GM08714 (cell line): Measurements from ENCODE around the gene LST1.

ENCODE experiments used
- H3K4me3 ChIP-seq: fragments of 200-500 bp; sonication (Bioruptor generic); 2 replicates; pipeline ENCODE4 v1.5.1; 2014; ENCODE audit warnings: mild to moderate bottlenecking, low read length, inconsistent platforms
- ZNF274 ChIP-seq: IDR thresholded peaks from 2 replicates; pipeline ENCODE4 v1.6.1; 2012; ENCODE audit warnings: mild to moderate bottlenecking, low read depth, low read length

LST1 gene

GRCh38 chr6:31573239-31574105, 12.6 kb upstream of the LST1 start:
- TF ChIP-seq ZNF274, result no peak
- H3K4me3 ChIP-seq, result peak overlapping the region; percentile 53; the same call in 1 of the 2 replicates

GRCh38 chr6:31574106-31575061, 11.7 kb upstream of the LST1 start:
- TF ChIP-seq ZNF274, result no peak
- peak overlapping the region; percentile 84; the same call in 1 of the 2 replicates for H3K4me3 ChIP-seq

DNA sequence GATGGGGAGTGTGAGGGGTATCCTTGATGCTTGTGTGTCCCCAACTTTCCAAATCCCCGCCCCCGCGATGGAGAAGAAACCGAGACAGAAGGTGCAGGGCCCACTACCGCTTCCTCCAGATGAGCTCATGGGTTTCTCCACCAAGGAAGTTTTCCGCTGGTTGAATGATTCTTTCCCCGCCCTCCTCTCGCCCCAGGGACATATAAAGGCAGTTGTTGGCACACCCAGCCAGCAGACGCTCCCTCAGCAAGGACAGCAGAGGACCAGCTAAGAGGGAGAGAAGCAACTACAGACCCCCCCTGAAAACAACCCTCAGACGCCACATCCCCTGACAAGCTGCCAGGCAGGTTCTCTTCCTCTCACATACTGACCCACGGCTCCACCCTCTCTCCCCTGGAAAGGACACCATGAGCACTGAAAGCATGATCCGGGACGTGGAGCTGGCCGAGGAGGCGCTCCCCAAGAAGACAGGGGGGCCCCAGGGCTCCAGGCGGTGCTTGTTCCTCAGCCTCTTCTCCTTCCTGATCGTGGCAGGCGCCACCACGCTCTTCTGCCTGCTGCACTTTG, 10.7 kb upstream of the LST1 start, which contains the start of gene TNF:
TSS of gene TNF (plus strand) at position 231 of the 567 bp plus-strand sequence. CDS start at position 408, 177 bp downstream.
- peak within 1 kb of the TSS; percentile 84 for H3K4me3 ChIP-seq
- TF ChIP-seq ZNF274, result no peak

- peak overlapping the region; percentile 84 for H3K4me3 ChIP-seq
- TF ChIP-seq ZNF274, result no peak
Measured at GRCh38 chr6:31575952-31576685, 10.0 kb upstream of the LST1 start.

GRCh38 chr6:31576897-31577578, 9.0 kb upstream of the LST1 start:
- peak overlapping the region; percentile 84 for H3K4me3 ChIP-seq
- no peak for TF ChIP-seq ZNF274

DNA sequence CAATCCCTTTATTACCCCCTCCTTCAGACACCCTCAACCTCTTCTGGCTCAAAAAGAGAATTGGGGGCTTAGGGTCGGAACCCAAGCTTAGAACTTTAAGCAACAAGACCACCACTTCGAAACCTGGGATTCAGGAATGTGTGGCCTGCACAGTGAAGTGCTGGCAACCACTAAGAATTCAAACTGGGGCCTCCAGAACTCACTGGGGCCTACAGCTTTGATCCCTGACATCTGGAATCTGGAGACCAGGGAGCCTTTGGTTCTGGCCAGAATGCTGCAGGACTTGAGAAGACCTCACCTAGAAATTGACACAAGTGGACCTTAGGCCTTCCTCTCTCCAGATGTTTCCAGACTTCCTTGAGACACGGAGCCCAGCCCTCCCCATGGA, 8.5 kb upstream of the LST1 start:
- H3K4me3 ChIP-seq, result peak overlapping the region; percentile 84; the same call in 1 of the 2 replicates
- no peak for TF ChIP-seq ZNF274

DNA sequence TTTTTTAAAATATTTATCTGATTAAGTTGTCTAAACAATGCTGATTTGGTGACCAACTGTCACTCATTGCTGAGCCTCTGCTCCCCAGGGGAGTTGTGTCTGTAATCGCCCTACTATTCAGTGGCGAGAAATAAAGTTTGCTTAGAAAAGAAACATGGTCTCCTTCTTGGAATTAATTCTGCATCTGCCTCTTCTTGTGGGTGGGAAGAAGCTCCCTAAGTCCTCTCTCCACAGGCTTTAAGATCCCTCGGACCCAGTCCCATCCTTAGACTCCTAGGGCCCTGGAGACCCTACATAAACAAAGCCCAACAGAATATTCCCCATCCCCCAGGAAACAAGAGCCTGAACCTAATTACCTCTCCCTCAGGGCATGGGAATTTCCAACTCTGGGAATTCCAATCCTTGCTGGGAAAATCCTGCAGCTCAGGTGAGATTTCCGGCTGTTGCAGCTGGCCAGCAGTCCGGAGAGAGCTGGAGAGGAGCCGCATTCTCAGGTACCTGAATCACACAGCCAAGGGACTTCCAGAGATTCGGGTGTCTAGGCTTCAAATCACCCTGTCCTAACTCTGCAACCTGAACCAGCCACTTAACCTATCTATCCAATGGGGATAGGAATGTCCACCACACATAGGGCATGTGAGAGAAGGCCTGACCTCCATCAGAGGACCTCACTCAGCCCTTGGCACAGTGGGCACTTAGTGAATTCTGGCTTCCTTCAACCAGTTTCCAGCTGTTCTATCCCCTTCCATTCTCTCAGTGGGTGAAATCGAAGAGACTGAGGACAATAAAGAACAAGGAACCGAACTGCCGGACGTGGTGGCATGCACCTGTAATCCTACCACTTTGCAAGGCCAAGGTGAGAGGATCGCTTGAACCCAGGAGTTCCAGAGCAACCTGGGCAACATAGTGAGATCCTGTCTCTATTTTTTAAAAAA, 7.6 kb upstream of the LST1 start:
- no peak for TF ChIP-seq ZNF274
- no peak overlapping the region; the same call in 1 of the 2 replicates for H3K4me3 ChIP-seq

DNA sequence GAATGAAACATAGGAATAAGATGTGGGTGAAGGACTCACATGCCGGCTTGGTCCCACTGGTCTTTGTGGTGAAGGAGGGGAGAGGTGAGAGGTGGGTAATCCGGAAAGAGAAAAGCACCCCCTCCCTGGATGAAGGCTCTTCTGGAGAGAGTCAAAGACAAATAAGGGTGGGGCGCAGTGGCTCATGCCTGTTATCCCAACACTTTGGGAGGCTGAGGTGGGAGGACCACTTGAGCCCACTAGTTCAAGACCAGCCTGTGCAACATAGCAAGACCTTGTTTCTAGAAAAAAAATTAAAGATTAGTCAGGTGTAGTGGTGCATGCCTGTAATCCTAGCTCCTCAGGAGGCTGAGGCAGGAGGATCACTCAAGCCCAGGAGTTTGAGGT, 7.0 kb upstream of the LST1 start:
- no peak for TF ChIP-seq ZNF274
- H3K4me3 ChIP-seq, result no peak overlapping the region

GRCh38 chr6:31579546-31580437, 6.3 kb upstream of the LST1 start:
- no peak overlapping the region; the same call in 1 of the 2 replicates for H3K4me3 ChIP-seq
- TF ChIP-seq ZNF274, result no peak

- no peak for TF ChIP-seq ZNF274
- peak overlapping the region; percentile 71; the same call in 1 of the 2 replicates for H3K4me3 ChIP-seq
Measured at GRCh38 chr6:31580438-31580740, 5.7 kb upstream of the LST1 start.

- no peak for TF ChIP-seq ZNF274
- H3K4me3 ChIP-seq, result peak overlapping the region; percentile 71
Measured at GRCh38 chr6:31580807-31581433, 5.2 kb upstream of the LST1 start.
